Measurements from ENCODE around the gene KCNK2. TPM values are rescaled to one million over a fixed set of nuclear protein-coding genes. Genes with fewer than 3 reads are reported as not detected.

Gene KCNK2
- total RNA-seq, 4 donors from 2014 or later, result 3.9 to 22.6 (median 21.2) TPM

- Histone ChIP-seq H3K4me3 (replicated peaks in 1 of 3) (no peak overlapping the region), H3K27ac (no peak overlapping the region), H3K9me3 (no peaks in the 10 kb centered on the region), H3K4me1 (no peaks in the 10 kb centered on the region), H3K36me3 (no peaks in the 10 kb centered on the region), H3K27me3 (no peaks in the 10 kb centered on the region)
- intact Hi-C loops (cut with DNase I), result no loop called here
- TF ChIP-seq POLR2A (IDR thresholded peaks at IDR 0.05) (no peak), CTCF (IDR thresholded peaks at IDR 0.05) (no peak)
- no peak for DNase-seq
- 92% methylated on average over 3 of the region's 3 CpGs for WGBS, 2 donors
These were observed 174.6 kb downstream of the KCNK2 start for GRCh38 chr1:215256936-215257679.

- H3K4me1 ChIP-seq, result no peaks in the 10 kb centered on the region
- H3K36me3 ChIP-seq, result no peaks in the 10 kb centered on the region
- no peaks in the 10 kb centered on the region for H3K27me3 ChIP-seq
- no peak for DNase-seq
- TF ChIP-seq POLR2A (IDR thresholded peaks at IDR 0.05) (no peak), CTCF (IDR thresholded peaks at IDR 0.05) (no peak)
- no peak overlapping the region for H3K27ac ChIP-seq
- intact Hi-C loops (cut with DNase I), result no loop called here
- H3K4me3 ChIP-seq (replicated peaks in 1 of 3), result no peak overlapping the region
- no peaks in the 10 kb centered on the region for H3K9me3 ChIP-seq
- WGBS, 2 donors, result 81 to 93% methylated on average over 5 of the region's 5 CpGs
These were observed 178.2 kb downstream of the KCNK2 start for GRCh38 chr1:215260711-215261110.

- intact Hi-C loops (cut with DNase I), result no loop called here
- no peaks in the 10 kb centered on the region for H3K9me3 ChIP-seq
- no peaks in the 10 kb centered on the region for H3K27me3 ChIP-seq
- no peak overlapping the region for H3K4me3 ChIP-seq (replicated peaks in 1 of 3)
- TF ChIP-seq CTCF (IDR thresholded peaks at IDR 0.05), result no peak
- TF ChIP-seq POLR2A (IDR thresholded peaks at IDR 0.05), result no peak
- H3K36me3 ChIP-seq, result no peaks in the 10 kb centered on the region
- no peaks in the 10 kb centered on the region for H3K4me1 ChIP-seq
- 83 to 97% methylated on average over 1 of the region's 1 CpG for WGBS, 2 donors
- no peak for DNase-seq
- H3K27ac ChIP-seq, result no peak overlapping the region
These were observed 179.6 kb downstream of the KCNK2 start for GRCh38 chr1:215262106-215262505.

- H3K36me3 ChIP-seq, result no peaks in the 10 kb centered on the region
- H3K27me3 ChIP-seq, result no peaks in the 10 kb centered on the region
- no peak overlapping the region for H3K4me3 ChIP-seq (replicated peaks in 1 of 3)
- no peak overlapping the region for H3K27ac ChIP-seq
- no peak for TF ChIP-seq CTCF (IDR thresholded peaks at IDR 0.05)
- no peak for TF ChIP-seq POLR2A (IDR thresholded peaks at IDR 0.05)
- DNase-seq, result no peak
- H3K9me3 ChIP-seq, result no peaks in the 10 kb centered on the region
- intact Hi-C loops (cut with DNase I), result no loop called here
- 86 to 96% methylated on average over 1 of the region's 1 CpG for WGBS, 2 donors
- no peaks in the 10 kb centered on the region for H3K4me1 ChIP-seq
These were observed 181.1 kb downstream of the KCNK2 start for GRCh38 chr1:215263636-215264035.

GRCh38 chr1:215264649-215265048, 182.1 kb downstream of the KCNK2 start:
- intact Hi-C loops (cut with DNase I), result no loop called here
- 95 to 97% methylated on average over 3 of the region's 3 CpGs for WGBS, 2 donors
- Histone ChIP-seq H3K27ac (no peak overlapping the region), H3K27me3 (no peaks in the 10 kb centered on the region), H3K36me3 (no peaks in the 10 kb centered on the region), H3K4me1 (no peaks in the 10 kb centered on the region), H3K4me3 (replicated peaks in 1 of 3) (no peak overlapping the region), H3K9me3 (no peaks in the 10 kb centered on the region)
- no peak for TF ChIP-seq CTCF (IDR thresholded peaks at IDR 0.05)
- no peak for TF ChIP-seq POLR2A (IDR thresholded peaks at IDR 0.05)
- no peak for DNase-seq
